ENCODE measurements around the gene LSM14A.
"Not testable (repeated sequence)": the region's sequence is repeated elsewhere in the genome, so short reads cannot be mapped to it uniquely, and the experiment has no call there.

The LSM14A gene

DNA sequence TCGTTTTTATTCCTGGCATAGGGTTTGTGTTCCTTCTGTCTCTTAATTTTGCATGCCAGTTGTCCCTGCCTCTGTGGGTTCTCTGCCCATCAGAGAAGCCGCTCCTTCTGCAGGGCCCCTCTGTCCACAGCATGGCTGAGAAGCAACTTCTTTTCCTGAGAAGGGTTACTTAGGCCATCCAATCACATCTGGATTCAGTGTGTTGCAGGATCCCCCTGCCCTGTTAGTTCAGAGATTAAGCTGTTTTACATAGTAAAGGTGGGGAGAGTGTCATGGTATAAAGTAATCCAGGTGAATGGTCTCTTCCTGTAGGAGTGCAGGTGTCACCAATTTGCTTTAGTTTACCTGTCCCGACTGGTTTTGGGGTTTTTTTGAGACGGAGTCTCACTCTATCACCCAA is 59.1 kb downstream of the LSM14A start:
- H3K4me1 ChIP-seq (ENCODE audit: insufficient read depth, low read length): peaks cover 20% of the 10 kb centered on the region
- H3K36me3 ChIP-seq (ENCODE audit: insufficient read depth, low read length): peaks cover 39% of the 10 kb centered on the region
- 87% methylated on average over 4 of the region's 4 CpGs for WGBS
- no peak overlapping the region for H3K9ac ChIP-seq (ENCODE audit: low read depth, low read length)
- H3K27me3 ChIP-seq (ENCODE audit: insufficient read depth, low read length): no peaks in the 10 kb centered on the region
- no peaks in the 10 kb centered on the region for H3K9me3 ChIP-seq (ENCODE audit: insufficient read depth, low read depth, low read length)
- no peak overlapping the region for H3K4me3 ChIP-seq (ENCODE audit: low read length)
- peak overlapping the region; percentile 41 for H3K27ac ChIP-seq (ENCODE audit: low read depth, low read length)

DNA sequence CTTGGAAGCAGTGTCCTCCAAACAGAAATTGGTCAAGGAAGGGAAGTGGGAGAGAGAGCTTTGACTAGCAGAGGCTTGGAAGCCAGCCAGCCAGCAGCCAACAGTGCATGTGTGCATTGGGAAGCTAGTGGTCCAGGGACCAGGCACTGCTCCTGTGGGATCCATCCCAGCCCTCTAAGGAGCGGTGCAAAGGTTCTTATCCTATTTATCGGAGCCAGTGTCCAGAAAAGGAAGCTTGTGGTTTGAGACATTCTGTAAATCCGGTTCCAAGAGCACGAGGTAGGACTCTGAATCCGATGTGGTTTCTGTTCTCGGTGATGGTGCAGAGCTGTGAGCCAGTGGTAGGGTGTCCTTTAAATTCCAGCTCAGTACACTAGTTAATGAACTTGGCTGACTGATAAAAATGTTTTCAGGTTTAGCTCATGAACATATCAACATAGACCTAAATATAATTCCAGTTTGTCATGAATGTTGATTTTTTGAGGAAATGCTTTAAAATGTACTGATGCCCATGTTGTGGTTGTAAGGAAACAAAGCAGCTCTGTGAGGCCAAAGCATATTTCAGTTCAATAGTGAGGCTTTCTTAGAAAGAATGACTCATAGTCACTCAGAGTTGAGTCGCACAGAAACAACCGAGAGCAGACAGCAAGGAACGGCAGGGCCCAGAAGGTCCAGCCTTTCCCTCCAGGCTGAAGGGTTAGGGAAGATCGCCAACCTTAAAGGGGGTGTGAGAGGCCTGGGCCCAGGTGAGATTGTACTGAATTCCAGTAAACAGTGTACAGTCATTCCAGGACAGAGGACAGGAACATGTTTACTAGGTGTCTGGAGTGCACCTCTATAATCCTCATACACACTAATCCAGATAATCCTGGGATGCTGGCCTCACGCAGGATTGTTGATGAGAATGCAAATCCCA is 60.5 kb downstream of the LSM14A start:
- no peak overlapping the region for H3K9ac ChIP-seq (ENCODE audit: low read depth, low read length)
- WGBS: 79% methylated on average over 11 of the region's 11 CpGs
- peaks cover 27% of the 10 kb centered on the region for H3K4me1 ChIP-seq (ENCODE audit: insufficient read depth, low read length)
- H3K27ac ChIP-seq (ENCODE audit: low read depth, low read length): peak overlapping the region; percentile 32; the same call in 1 of the 2 replicates
- no peaks in the 10 kb centered on the region for H3K9me3 ChIP-seq (ENCODE audit: insufficient read depth, low read depth, low read length)
- no peaks in the 10 kb centered on the region for H3K27me3 ChIP-seq (ENCODE audit: insufficient read depth, low read length)
- H3K4me3 ChIP-seq (ENCODE audit: low read length): no peak overlapping the region
- peaks cover 25% of the 10 kb centered on the region for H3K36me3 ChIP-seq (ENCODE audit: insufficient read depth, low read length)

DNA sequence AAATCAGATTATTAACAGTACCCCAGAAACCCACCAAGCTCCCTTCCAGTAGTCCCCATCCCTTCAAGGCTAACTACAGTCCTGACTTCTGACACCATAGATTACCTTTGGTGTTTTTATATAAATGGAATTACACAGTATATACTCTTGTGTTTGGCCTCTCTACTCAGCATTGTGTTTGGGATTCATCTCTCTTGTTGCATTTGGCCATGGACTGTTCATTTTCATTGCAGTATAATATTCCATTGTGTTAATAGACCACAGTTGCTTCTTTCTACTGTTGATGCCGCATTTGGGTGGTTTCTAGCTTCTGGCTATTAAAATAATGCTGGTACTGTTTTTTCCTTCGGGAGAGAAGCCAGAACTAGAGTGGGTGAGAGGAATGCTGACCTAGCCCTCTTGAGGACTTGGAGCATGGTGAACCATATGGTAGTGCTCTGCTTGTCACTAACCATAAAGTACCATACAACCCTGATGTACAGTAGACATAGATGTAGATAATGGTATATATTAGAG is 63.2 kb downstream of the LSM14A start:
- Histone ChIP-seq H3K4me3 (ENCODE audit: low read length) (no peak overlapping the region), H3K36me3 (ENCODE audit: insufficient read depth, low read length) (no peaks in the 10 kb centered on the region)

DNA sequence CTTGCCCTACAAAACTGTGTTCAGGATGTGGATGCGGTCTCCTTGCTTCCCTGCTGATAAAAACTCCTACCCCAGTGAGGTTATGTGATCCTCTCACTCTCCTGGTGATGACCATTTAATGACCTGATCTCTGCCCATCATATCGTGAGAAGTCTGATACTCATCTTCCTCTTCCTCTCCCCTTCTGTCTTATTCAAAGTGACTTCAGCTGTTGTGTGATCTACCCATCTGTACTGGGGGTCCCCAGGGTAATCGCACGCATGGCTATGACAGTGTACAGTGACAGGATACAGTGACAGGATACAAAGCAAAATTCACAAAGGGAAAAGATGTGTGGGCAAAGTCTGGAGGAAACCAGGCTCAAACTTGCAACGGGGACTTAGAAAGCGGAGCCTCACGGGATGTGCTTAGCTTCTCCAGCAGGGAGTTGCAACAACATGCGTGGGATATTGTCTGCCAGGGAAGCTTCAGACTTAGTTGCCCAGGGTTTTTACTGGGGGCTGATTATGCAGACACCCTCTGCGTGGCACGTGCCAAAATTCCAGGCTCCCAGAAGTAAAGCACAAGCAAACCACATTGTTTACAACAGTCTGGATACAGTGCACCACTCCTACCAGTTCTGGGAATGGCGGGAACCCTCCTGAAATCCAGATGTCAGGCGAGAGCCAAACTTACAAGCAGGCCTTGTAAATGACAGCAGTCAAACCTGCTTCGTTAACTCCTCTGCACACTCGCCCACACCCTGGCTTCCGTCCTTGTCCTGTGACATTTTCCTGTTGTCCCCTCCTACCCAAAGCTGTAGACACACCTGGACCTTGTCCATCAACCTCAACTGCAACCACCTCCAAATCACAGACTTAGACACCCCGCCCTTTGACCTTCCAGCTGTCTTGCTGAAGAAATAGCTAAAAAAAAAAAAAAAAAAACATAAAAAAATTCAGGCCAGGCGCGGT is 64.0 kb downstream of the LSM14A start:
- H3K4me3 ChIP-seq (ENCODE audit: low read length): no peak overlapping the region
- H3K9ac ChIP-seq (ENCODE audit: low read depth, low read length): no peak overlapping the region
- H3K27me3 ChIP-seq (ENCODE audit: insufficient read depth, low read length): no peaks in the 10 kb centered on the region
- WGBS: 80% methylated on average over 18 of the region's 18 CpGs
- peaks cover 16% of the 10 kb centered on the region for H3K4me1 ChIP-seq (ENCODE audit: insufficient read depth, low read length)
- H3K9me3 ChIP-seq (ENCODE audit: insufficient read depth, low read depth, low read length): no peaks in the 10 kb centered on the region
- no peaks in the 10 kb centered on the region for H3K36me3 ChIP-seq (ENCODE audit: insufficient read depth, low read length)
- no peak overlapping the region; the same call in 1 of the 2 replicates for H3K27ac ChIP-seq (ENCODE audit: low read depth, low read length)

More for the DNA sequence above, 63.2 kb downstream of the LSM14A start:
- H3K9me3 ChIP-seq (ENCODE audit: insufficient read depth, low read depth, low read length): no peaks in the 10 kb centered on the region
- H3K4me1 ChIP-seq (ENCODE audit: insufficient read depth, low read length): peaks cover 21% of the 10 kb centered on the region
- 91% methylated on average over 2 of the region's 2 CpGs for WGBS
- no peak overlapping the region for H3K27ac ChIP-seq (ENCODE audit: low read depth, low read length)
- H3K9ac ChIP-seq (ENCODE audit: low read depth, low read length): no peak overlapping the region
- H3K27me3 ChIP-seq (ENCODE audit: insufficient read depth, low read length): no peaks in the 10 kb centered on the region

DNA sequence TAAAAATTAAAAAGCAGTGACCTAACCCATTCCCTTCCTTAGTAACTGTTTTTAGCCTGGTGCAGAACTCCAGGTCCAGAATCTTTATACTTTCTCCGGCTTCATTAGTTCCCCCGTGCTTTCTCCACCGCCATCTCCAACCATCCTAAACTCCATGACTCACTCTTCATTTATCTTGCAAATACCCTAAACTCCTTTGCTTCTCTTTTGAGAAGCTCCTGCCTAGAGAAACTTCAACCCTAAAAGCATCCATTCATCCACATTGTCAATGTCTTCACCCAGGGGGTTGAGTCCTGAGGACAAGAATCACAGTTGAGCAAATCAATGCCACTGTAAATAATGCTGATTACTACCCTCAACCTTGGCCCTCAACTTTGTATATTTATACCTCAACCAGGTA is 65.0 kb downstream of the LSM14A start:
- no peak overlapping the region for H3K4me3 ChIP-seq (ENCODE audit: low read length)
- H3K9me3 ChIP-seq (ENCODE audit: insufficient read depth, low read depth, low read length): no peaks in the 10 kb centered on the region
- H3K27me3 ChIP-seq (ENCODE audit: insufficient read depth, low read length): no peaks in the 10 kb centered on the region
- peak overlapping the region; percentile 80; the same call in 1 of the 2 replicates for H3K27ac ChIP-seq (ENCODE audit: low read depth, low read length)
- H3K4me1 ChIP-seq (ENCODE audit: insufficient read depth, low read length): peaks cover 16% of the 10 kb centered on the region; the same call in 1 of the 2 replicates
- 33% methylated on average over 3 of the region's 3 CpGs for WGBS
- H3K9ac ChIP-seq (ENCODE audit: low read depth, low read length): no peak overlapping the region
- no peaks in the 10 kb centered on the region for H3K36me3 ChIP-seq (ENCODE audit: insufficient read depth, low read length)

DNA sequence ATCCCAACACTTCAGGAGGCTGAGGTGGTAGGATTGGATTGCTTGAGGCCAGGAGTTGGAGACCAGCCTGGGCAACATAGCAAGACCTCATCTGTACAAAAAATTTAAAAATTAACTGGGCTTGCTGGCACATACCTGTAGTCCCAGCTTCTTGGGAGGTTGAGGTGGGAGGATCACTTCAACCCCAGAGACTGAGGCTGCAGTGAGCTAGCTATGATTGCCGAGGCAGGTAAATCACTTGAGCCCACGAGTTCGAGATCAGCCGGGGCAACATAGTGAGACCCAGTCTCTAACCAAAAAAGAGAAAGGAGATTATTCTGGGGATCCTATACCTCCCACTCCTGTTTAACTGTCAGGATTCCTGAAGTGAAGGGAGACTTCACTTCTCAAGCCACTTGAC is 65.6 kb downstream of the LSM14A start:
- Histone ChIP-seq H3K27ac (ENCODE audit: low read depth, low read length) (peak overlapping the region; percentile 80; the same call in 1 of the 2 replicates), H3K9ac (ENCODE audit: low read depth, low read length) (no peak overlapping the region), H3K4me1 (ENCODE audit: insufficient read depth, low read length) (peaks cover 13% of the 10 kb centered on the region; the same call in 1 of the 2 replicates), H3K4me3 (ENCODE audit: low read length) (no peak overlapping the region), H3K9me3 (ENCODE audit: insufficient read depth, low read depth, low read length) (no peaks in the 10 kb centered on the region), H3K36me3 (ENCODE audit: insufficient read depth, low read length) (no peaks in the 10 kb centered on the region), H3K27me3 (ENCODE audit: insufficient read depth, low read length) (no peaks in the 10 kb centered on the region)
- WGBS: 94% methylated on average over 4 of the region's 4 CpGs

DNA sequence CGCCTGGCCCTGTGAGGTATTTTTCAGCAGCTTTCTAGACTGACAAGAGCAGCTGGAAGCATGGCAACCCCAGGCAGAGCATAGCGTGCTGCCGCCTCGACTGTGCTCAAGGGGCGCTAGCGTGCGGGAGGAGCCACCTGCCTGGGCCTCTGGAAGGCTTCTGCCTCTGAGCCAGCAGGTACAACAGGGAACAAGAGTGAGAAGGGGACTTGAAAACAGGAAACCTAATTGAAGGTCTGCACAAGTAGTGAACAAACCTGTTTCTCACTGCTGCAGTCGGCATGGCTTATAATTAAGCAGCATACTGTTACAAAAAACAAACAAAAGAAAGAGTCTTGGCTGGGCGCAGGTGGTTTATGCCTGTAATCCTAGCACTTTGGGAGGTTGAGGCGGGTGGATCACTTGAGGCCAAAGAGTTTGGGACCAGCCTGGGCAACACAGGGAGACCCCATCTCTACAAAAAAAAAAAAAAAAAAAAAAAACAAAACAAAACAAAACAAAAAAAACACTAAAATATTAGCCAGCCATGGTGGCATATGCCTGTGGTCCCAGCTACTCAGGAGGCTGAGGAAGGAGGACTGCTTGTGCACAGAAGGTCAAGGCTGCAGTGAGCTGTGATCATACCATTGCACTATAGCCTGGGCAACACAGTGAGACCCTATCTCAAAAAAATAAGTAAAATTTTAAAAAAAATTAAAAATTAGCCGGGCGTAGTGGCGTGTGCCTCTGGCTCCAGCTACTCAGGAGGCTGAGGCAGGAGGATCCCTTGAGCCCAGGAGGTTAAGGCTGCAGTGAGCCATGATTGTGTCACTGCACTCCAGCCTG is 69.4 kb downstream of the LSM14A start:
- H3K9ac ChIP-seq (ENCODE audit: low read depth, low read length): no peak overlapping the region
- H3K27me3 ChIP-seq (ENCODE audit: insufficient read depth, low read length): no peaks in the 10 kb centered on the region
- peaks cover 9% of the 10 kb centered on the region; the same call in 1 of the 2 replicates for H3K4me1 ChIP-seq (ENCODE audit: insufficient read depth, low read length)
- no peaks in the 10 kb centered on the region for H3K9me3 ChIP-seq (ENCODE audit: insufficient read depth, low read depth, low read length)
- H3K36me3 ChIP-seq (ENCODE audit: insufficient read depth, low read length): no peaks in the 10 kb centered on the region
- 64% methylated on average over 13 of the region's 13 CpGs for WGBS
- H3K4me3 ChIP-seq (ENCODE audit: low read length): no peak overlapping the region
- no peak overlapping the region for H3K27ac ChIP-seq (ENCODE audit: low read depth, low read length)

DNA sequence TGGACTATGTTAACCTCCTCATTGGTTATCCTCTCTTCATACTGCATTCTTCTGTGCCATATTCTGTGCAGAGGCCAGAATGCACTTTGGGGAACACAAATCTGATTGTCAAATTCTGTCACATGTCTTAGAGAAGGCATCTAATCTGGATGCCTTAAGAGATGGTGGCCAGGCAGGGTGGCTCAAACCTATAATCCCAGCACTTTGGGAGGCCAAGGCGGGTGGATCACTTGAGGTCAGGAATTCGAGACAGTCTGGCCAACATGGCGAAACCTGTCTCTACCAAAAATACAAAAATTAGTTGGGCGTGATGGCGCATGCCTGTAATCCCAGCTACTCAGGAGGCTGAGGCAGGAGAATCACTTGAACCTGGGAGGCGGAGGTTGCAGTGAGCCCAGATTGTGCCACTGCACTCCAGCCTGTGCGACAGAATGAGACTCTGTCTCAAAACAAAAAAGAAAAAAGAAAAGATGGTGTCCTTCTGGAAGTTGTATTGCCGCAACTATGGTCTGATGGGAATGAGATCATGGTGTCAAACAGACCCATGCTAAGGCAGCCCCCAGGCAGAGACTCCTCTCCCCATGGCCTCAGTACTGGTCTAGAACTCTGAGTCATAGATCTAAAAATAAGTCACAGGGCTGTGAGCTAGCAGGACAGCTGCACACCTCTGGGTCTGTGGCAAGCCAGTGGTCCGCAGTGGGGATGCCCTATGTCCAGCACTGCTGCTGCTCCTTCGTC is 71.0 kb downstream of the LSM14A start:
- not testable (repeated sequence) for H3K27ac ChIP-seq (ENCODE audit: low read depth, low read length); H3K4me1 ChIP-seq (ENCODE audit: insufficient read depth, low read length); H3K27me3 ChIP-seq (ENCODE audit: insufficient read depth, low read length); H3K36me3 ChIP-seq (ENCODE audit: insufficient read depth, low read length); H3K9ac ChIP-seq (ENCODE audit: low read depth, low read length); H3K4me3 ChIP-seq (ENCODE audit: low read length); H3K9me3 ChIP-seq (ENCODE audit: insufficient read depth, low read depth, low read length)
- WGBS: 95% methylated on average over 10 of the region's 10 CpGs

DNA sequence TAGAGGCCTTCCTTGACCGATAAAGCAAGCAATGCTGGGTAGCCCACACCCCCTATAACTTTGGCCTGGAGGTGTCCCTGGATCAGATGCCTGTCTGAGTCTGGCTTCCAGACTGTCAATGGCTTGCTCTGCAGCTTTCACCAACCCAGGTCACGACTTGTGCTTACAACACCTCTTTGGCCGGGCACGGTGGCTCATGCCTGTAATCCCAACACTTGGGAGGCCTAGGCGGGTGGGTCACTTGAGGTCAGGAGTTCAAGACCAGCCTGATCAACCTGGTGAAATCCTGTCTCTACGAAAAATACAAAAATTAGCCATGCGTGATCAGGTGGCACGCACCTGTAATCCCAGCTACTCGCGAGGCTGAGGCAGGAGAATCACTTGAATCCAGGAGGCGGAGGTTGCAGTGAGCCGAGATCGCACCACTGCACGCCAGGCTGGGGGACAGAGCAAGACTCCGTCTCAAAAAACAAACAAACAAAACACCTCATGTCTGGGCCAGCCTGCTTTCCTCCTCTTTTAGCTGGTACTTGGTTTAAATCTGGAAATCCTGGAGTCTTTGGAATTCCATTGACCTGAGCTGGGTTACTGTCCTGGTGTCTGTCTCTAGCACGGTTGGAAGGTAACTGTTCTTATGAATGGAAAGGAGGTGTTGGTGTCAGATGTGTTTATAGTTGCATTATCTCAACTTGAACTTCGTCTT is 71.7 kb downstream of the LSM14A start:
- no peaks in the 10 kb centered on the region for H3K9me3 ChIP-seq (ENCODE audit: insufficient read depth, low read depth, low read length)
- no peak overlapping the region for H3K9ac ChIP-seq (ENCODE audit: low read depth, low read length)
- WGBS: 93% methylated on average over 17 of the region's 17 CpGs
- peaks cover 2% of the 10 kb centered on the region; the same call in 1 of the 2 replicates for H3K4me1 ChIP-seq (ENCODE audit: insufficient read depth, low read length)
- H3K4me3 ChIP-seq (ENCODE audit: low read length): no peak overlapping the region
- no peaks in the 10 kb centered on the region for H3K27me3 ChIP-seq (ENCODE audit: insufficient read depth, low read length)
- H3K36me3 ChIP-seq (ENCODE audit: insufficient read depth, low read length): no peaks in the 10 kb centered on the region
- H3K27ac ChIP-seq (ENCODE audit: low read depth, low read length): no peak overlapping the region

All from HUES64 (cell line).